ENCODE results near the gene TMEM41A.

DNA sequence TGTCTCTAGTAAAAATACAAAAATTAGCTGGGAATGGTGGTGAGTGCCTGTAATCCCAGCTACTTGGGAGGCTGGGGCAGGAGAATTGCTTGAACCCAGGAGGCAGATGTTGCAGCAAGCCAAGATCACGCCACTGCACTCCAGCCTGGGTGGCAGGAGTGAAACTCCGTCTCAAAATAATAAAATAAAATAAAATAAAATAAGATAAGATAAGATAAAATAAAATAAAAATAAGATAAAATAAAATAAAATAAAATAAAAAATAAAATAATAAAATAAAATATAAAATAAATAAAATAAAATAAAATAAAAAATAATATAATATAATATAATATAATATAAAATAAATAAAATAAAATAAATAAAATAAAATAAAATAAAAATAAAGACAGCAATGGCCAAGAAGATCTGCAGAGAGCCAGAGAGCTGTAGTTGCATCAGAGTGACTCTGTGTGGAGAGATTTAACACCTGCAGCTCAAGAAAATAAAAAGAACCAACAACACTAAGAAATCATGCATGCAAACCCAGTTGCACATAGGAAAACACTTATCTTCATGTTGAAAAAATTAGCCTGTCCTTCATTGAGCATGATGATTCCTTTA, 27.6 kb upstream of the TMEM41A start:
- TF ChIP-seq CTCF (IDR thresholded peaks at IDR 0.05; ENCODE audit: low read length): no peak
- no peak for TF ChIP-seq EZH2 (optimal IDR thresholded peaks at IDR 0.05; ENCODE audit: low read depth, low read length)
- TF ChIP-seq EZH2phosphoT487 (IDR thresholded peaks at IDR 0.05; ENCODE audit: low read length): no peak

Measured in MM.1S (cell line).